IPS-11a (cell line): Measurements from ENCODE around the gene TMEM141.

Source experiments
- H3K4me3 ChIP-seq: one replicate; pipeline ENCODE4 v1.5.1; 2013; ENCODE audit warnings: low read depth, low read length, control low read depth

The TMEM141 gene

DNA sequence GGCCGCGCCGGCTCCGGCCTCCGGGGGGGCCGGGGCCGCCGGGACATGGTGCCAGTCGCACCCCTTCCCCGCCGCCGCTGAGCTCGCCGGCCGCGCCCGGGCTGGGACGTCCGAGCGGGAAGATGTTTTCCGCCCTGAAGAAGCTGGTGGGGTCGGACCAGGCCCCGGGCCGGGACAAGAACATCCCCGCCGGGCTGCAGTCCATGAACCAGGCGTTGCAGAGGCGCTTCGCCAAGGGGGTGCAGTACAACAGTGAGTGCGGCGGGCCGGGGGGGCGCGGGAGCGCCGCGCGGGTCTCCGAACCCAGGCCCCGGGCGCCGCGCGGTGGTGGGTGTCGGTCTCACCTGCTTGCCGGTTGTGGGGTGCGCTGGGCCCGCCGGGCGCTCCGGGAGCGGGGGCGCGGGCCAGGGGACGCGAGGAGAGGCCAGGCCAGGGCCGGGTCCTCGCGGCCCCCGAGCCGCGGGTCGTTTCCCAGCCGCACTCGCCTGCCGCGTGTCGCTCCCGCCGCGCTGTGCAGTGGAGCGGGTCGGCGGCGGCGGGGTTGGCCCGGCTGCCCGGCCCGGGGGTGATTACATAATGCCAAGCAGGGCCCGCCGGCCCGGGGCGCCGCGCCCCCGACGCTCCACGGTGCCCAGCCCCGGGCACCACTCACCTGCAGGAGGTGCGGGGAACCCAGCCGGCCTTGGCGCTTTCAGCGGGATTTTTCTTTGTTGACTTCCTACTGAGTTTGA lies 17.1 kb downstream of the TMEM141 start:
- peak overlapping the region; percentile 86 for H3K4me3 ChIP-seq

GRCh38 chr9:136808806-136809158 lies 17.6 kb downstream of the TMEM141 start:
- peak overlapping the region; percentile 86 for H3K4me3 ChIP-seq

DNA sequence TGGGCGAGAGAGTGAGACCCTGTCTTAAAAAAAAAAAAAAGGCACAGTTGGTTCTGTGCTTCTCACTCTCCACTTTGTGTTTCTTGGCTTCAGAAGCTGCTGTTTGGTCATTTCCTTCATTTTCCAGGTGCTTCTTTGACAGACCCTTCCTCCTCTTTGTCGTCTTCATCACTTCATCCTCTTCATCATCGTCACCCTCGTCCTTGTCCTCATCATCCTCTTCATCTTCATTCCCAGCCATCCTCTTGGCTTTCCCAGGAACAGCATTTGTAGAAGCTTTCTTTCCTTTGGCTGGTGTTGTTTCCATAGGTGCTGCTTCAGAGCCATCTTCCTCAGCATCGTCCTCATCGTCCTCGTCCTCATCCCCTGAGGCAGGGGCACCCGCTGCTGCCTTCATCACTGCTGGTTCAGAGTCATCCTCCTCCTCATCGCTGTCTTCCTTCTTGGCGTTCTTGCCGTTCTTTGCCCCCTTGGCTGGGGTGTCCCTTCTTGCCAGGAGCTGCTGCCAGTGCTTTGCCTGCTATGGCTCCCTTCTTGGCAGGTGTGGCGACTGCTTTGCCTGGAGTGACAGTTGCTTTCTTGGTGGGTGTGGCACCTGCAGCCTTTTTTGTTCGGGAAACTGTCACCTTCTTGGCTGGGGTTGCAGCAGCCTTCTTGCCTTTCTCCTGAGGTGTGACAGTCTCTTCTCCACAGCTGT lies 23.7 kb downstream of the TMEM141 start:
- H3K4me3 ChIP-seq, result no peak overlapping the region

GRCh38 chr9:136815422-136815782 lies 24.3 kb downstream of the TMEM141 start:
- H3K4me3 ChIP-seq, result no peak overlapping the region

DNA sequence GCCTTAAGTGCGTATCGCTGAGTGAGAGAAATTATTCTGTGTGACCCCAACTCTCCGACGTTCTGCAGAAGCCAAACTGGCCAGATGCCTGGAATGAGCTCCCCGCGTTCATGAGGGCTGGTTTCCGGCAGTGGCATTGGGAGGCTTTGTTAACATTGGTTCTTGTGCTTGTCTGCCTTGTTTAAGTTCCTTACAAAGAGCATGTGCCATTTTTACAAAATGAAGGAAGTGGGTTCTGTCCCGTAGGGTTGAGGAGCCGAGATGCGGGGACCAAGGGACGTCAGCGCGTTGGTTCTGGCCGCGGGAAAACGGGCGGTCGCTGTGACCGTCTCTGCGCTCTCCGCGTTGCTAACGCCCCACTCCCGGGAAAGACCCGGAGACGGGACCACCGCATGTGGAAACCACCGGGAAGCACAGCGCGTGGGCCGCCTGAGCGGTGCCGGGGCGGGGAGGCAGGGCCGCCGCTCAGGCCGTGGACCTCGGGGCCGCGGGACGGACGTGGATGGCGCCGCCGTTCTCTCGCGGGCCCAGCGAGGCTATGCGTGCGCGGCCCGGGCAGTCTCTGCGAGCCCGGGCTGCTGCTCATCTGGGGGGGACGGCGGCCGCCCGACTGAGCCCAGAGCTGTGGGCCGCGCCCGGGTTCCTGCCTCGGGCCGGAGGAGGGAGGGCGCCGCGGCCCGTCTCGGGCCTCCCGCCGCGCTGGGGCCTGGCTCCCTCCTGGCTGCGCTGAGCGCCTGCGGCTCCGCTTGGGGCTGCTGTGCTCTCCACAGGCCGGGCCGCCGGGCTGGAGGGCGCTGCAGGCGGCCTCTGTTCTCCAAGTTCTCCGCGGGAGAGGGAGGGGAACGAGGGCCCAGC lies 30.1 kb downstream of the TMEM141 start:
- peak overlapping the region; percentile 47 for H3K4me3 ChIP-seq

GRCh38 chr9:136821826-136822544 lies 30.8 kb downstream of the TMEM141 start:
- no peak overlapping the region for H3K4me3 ChIP-seq

- no peak overlapping the region for H3K4me3 ChIP-seq
These were observed 32.2 kb downstream of the TMEM141 start for GRCh38 chr9:136823136-136824046.

- H3K4me3 ChIP-seq, result no peak overlapping the region
These were observed 33.5 kb downstream of the TMEM141 start for GRCh38 chr9:136824496-136825225.

- no peak overlapping the region for H3K4me3 ChIP-seq
These were observed 34.4 kb downstream of the TMEM141 start for GRCh38 chr9:136825295-136826187.

GRCh38 chr9:136826188-136826541 lies 35.0 kb downstream of the TMEM141 start:
- H3K4me3 ChIP-seq, result no peak overlapping the region

DNA sequence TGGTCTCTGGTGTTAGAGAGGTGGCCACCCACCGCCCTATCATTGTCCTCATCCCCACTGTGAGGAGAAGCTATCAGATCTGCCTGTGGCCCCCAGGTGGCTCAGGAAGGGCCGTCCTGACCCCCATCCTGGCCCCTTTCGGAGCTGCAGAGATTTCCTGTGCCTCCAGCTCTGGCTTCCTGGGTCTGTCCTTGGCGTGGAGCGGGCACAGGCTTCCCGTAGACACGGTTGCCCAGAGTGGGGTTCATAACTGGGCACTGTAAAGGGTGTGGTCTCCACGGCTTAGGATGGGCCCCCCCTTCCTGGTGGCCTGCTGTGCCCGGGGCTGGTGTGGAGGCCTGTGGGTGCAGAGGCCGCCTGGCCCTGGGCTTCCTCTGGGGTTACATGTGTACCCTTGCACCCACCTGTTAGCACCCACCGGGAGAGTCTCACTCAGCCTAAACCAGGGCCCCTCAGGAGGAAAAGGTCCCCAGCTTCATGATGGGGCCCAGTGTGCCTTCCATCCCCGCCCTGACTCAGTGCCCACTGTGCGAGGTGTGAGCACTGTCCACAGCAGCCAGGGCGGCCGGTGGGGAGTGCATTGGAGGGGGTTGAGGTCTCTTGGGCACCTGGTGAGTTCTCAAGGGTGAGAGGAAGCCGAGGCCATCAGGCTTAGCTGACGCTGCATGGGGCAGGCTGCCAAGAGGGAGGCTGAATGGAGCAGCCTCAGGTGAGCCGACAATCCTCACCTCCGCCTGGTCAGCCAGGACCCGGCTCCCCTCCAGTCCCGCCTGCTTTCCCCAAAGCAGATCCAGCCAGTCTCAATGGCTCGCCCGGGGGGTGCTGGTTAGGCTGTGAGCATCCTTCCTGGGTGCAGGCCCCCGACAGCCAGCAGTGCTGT lies 35.8 kb downstream of the TMEM141 start:
- no peak overlapping the region for H3K4me3 ChIP-seq

GRCh38 chr9:136827794-136828473 lies 36.8 kb downstream of the TMEM141 start:
- no peak overlapping the region for H3K4me3 ChIP-seq

DNA sequence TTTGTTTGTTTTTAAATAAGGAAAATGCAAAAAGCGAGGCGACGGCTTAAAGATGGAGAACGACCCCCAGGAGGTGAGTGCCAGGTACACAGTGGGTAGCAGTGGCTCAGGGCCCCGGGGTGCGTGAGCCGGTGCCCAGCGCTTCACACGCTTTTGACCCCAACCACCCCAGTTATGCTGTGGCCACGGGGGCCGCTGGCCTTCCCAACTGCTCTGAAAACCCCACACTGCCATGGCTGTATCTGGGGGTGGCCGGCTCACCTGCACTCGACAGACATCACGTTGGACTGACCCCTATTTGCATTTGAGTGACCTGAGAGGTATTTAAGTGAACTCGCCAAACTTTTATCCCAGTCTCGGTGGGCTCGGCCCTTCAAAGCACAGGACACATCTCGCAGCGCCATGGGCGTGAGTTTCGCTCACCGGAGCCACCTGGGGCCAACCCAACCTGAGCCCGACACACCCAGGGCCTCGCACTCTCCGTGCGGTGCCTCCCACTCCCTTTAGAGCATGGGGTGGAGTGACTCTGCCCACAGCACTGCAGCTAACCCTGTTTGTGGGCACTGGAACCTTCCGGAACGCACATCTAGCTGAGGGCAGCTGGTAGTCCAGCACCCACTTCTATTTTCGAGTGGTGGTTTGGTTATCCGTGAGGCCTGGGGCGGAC lies 37.5 kb downstream of the TMEM141 start:
- H3K4me3 ChIP-seq, result no peak overlapping the region

DNA sequence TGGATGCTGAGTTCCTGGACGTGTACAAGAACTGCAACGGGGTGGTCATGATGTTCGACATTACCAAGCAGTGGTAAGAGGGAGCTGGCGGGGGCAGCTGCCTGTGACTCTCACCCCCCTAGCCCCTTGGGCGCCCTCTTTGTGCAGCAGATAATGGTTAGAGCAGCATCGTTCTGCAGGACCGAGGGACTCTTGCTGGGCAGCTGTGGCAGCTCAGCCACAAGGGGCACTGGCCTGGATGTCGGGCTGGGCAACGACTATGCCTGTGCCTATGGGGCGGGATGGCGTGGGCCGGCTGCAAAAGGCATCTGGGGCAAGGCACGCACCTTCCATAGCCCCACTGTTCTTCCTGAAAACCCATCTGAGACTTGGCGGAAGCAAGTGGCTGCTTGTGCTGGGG lies 38.3 kb downstream of the TMEM141 start:
- no peak overlapping the region for H3K4me3 ChIP-seq

DNA sequence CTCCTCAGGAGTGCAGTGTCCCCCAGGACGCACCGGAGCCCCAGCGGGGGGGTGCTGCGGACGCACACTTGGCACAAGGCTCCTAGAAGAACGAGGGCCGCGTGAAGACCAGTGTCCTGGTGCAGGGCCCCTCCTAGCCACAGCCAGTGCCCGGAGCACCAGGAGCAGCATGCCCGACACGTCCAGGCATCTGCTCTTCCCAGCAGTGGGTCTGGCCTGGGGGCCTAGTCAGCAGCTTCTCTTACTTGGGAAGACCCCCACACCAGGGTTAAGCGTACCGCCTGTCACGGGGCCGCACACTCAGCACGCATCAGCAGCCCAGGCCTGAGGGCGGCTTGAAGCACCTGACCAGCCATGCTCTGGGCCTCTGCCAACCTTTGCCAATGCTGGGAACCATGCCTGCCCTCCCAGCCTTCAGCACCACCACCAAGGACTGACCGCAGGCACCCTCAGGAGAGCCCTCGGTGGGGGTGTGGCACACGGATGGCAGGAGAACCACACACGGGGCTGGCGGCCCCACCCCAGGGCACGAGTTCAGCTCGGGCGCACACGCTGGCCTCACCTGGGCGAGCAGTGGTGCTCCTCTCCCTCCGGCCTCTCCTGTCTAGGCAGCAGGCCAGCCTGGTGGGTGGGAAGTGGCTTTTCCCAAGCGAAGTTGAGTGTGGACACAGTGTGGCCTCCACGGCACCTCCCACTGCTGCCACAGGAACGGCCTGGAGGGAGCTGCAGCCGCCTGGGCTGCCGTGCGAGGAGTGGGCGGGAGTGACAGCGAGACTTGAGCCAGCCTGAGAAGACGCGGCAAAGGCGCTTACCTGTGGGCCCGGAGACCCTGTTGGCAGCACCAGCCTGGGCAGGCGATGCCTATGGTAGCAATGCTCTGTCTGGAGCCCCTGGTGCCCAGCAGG lies 39.1 kb downstream of the TMEM141 start:
- H3K4me3 ChIP-seq, result no peak overlapping the region
